ENCODE data around the gene RAB15.

- TF ChIP-seq CTCF (IDR thresholded peaks at IDR 0.05) (no peak), EP300 (IDR thresholded peaks at IDR 0.05) (no peak), POLR2AphosphoS5 (IDR thresholded peaks at IDR 0.05) (no peak), POLR2A (IDR thresholded peaks at IDR 0.05) (no peak)
These were observed 34.8 kb downstream of the RAB15 start for GRCh38 chr14:64937171-64937820.

Data from stomach (tissue), 4 donors.